GM10266 (cell line): Measurements from ENCODE around the gene SNX33.

Source experiments
- DNase-seq: peaks from one replicate; pipeline ENCODE4 v3.0.0; 2012; ENCODE audit errors: extremely low spot score
- CTCF ChIP-seq: IDR thresholded peaks from 2 replicates; pipeline ENCODE4 v1.5.1; 2012; ENCODE audit warnings: mild to moderate bottlenecking, low read depth; ENCODE audit not compliant: control insufficient read depth, insufficient read depth; ENCODE audit errors: missing control alignments

The SNX33 gene

GRCh38 chr15:75650908-75651809 lies 3.4 kb downstream of the SNX33 start:
- DNase-seq: no peak
- TF ChIP-seq CTCF: no peak

GRCh38 chr15:75651810-75652543 lies 4.3 kb downstream of the SNX33 start:
- DNase-seq: no peak
- no peak for TF ChIP-seq CTCF

GRCh38 chr15:75653347-75653913 lies 5.7 kb downstream of the SNX33 start:
- no peak for DNase-seq
- no peak for TF ChIP-seq CTCF

- no peak for DNase-seq
- no peak for TF ChIP-seq CTCF
Measured at GRCh38 chr15:75654201-75654907, 6.6 kb downstream of the SNX33 start.

GRCh38 chr15:75655931-75656330 lies 8.2 kb downstream of the SNX33 start:
- TF ChIP-seq CTCF: no peak
- no peak for DNase-seq

GRCh38 chr15:75656331-75656730 lies 8.6 kb downstream of the SNX33 start:
- TF ChIP-seq CTCF: no peak
- no peak for DNase-seq
